Esophagus muscularis mucosa (tissue), 4 donors: ENCODE results near the gene CTNNA1.

Source experiments
- EP300 ChIP-seq: sonication (generic); formaldehyde crosslinking; IDR thresholded peaks from one replicate; pipeline ENCODE4 v1.6.1; 2017; ENCODE audit warnings: antibody characterized with exemption
- POLR2A ChIP-seq: fragments of 450-650 bp; IDR thresholded peaks from one replicate; pipeline ENCODE4 v1.6.1; 2017; ENCODE audit warnings: antibody characterized with exemption, moderate library complexity, mild to moderate bottlenecking, low read depth
- POLR2AphosphoS5 ChIP-seq, 2 donors: sonication (generic); formaldehyde crosslinking; IDR thresholded peaks; one replicate each; pipeline ENCODE4 v1.6.1; 2017; ENCODE audit warnings: antibody characterized with exemption in 2 of 2
- TF ChIP-seq, protein P1 (sequence below), 3 experiments: fragments of 200-600 bp in 2 of 3; fragments of 450-650 bp in 1 of 3; sonication (generic) in 2 of 3; IDR thresholded peaks; one replicate each; pipeline ENCODE4 v1.5.1; 2017 to 2019; ENCODE audit warnings: antibody characterized with exemption in 3 of 3, mild to moderate bottlenecking in 2 of 3, moderate library complexity in 1 of 3

GRCh38 chr5:138719811-138720210 lies 33.4 kb upstream of the CTNNA1 start:
- TF ChIP-seq, protein P1, sequence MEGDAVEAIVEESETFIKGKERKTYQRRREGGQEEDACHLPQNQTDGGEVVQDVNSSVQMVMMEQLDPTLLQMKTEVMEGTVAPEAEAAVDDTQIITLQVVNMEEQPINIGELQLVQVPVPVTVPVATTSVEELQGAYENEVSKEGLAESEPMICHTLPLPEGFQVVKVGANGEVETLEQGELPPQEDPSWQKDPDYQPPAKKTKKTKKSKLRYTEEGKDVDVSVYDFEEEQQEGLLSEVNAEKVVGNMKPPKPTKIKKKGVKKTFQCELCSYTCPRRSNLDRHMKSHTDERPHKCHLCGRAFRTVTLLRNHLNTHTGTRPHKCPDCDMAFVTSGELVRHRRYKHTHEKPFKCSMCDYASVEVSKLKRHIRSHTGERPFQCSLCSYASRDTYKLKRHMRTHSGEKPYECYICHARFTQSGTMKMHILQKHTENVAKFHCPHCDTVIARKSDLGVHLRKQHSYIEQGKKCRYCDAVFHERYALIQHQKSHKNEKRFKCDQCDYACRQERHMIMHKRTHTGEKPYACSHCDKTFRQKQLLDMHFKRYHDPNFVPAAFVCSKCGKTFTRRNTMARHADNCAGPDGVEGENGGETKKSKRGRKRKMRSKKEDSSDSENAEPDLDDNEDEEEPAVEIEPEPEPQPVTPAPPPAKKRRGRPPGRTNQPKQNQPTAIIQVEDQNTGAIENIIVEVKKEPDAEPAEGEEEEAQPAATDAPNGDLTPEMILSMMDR (IDR thresholded peaks at IDR 0.05) = no peak
- TF ChIP-seq POLR2A (no peak), EP300 (no peak), POLR2AphosphoS5 (IDR thresholded peaks at IDR 0.05) (no peak)
